HCT116 (cell line): ENCODE measurements around the gene BUB3. TPM values are rescaled to one million over a fixed set of nuclear protein-coding genes. Genes with fewer than 3 reads are reported as not detected.

Experiments used
- ATAC-seq: fragments of 200-7000 bp; cut with Tn5 transposase; 2 replicates; pipeline ENCODE4 v1.9.1; 2020; ENCODE audit warnings: mild to moderate bottlenecking, moderate library complexity
- BruUV-seq: library from RNA; stranded (reverse); fragments of 400-500 nt; replicated peaks from 2 replicates; lab custom pipeline; 2021; lab: Mats Ljungman, UMichigan
- CTCF ChIA-PET: fragments of 300-600 bp; sonication (Branson Sonifier 250); formaldehyde crosslinking; loops from one replicate; lab custom pipeline; 2021; ENCODE audit warnings: antibody characterized with exemption; lab: Charles Lee
- POLR2A ChIA-PET: fragments of 300-600, 350-600 bp; sonication (Branson Sonifier 250); formaldehyde crosslinking; loops from one replicate; lab custom pipeline; 2021; ENCODE audit warnings: antibody characterized with exemption; lab: Charles Lee
- RAD21 ChIA-PET, 2 experiments: fragments of 300-600 bp; sonication (Branson Sonifier 250); formaldehyde crosslinking; loops; one replicate each; lab custom pipeline; 2023; ENCODE audit warnings: low total read pairs in 2 of 2; ENCODE audit not compliant: uncharacterized antibody in 2 of 2, unreplicated experiment in 2 of 2, low non-redundant PET in 1 of 2; lab: Charles Lee
- DNase-seq: peaks from one replicate; pipeline ENCODE4 v3.0.0-alpha.2; 2010; ENCODE audit warnings: low read depth, low spot score
- H2AFZ ChIP-seq: fragments of 200-600 bp; shearing (Covaris generic), sonication (generic); 2 replicates; pipeline ENCODE4 v1.6.1; 2017; ENCODE audit warnings: low read depth, mixed run types, mixed read lengths, antibody characterized with exemption, low read length; ENCODE audit not compliant: poor library complexity, severe bottlenecking
- H3K27ac ChIP-seq: 2 replicates; pipeline ENCODE4 v1.5.1; 2012; ENCODE audit warnings: low read depth, low read length
- H3K27me3 ChIP-seq: fragments of 200-600 bp; sonication (generic); 2 replicates; pipeline ENCODE4 v1.6.1; 2016; ENCODE audit warnings: mixed run types, low read length, mixed read lengths; ENCODE audit not compliant: insufficient read depth
- H3K36me3 ChIP-seq, 2 experiments: fragments of 200-500 bp in 1 of 2; fragments of 200-600 bp in 1 of 2; sonication (Bioruptor generic) in 1 of 2; sonication (generic) in 1 of 2; 2 replicates each; pipeline versions ENCODE4 v1.5.1 to v1.6.1; 2014 to 2016; ENCODE audit warnings: low read length in 2 of 2, inconsistent platforms in 1 of 2, mixed read lengths in 1 of 2, mixed run types in 1 of 2; ENCODE audit not compliant: insufficient read depth in 2 of 2, control insufficient read depth in 1 of 2
- H3K4me1 ChIP-seq, 2 experiments: fragments of 200-600 bp in 1 of 2; sonication (generic) in 1 of 2; 2 replicates each; pipeline versions ENCODE4 v1.5.1 to v1.6.1; 2012 to 2017; ENCODE audit warnings: low read length in 2 of 2, inconsistent platforms in 1 of 2, mild to moderate bottlenecking in 1 of 2, mixed read lengths in 1 of 2, mixed run types in 1 of 2, moderate library complexity in 1 of 2; ENCODE audit not compliant: insufficient read depth in 2 of 2, control insufficient read depth in 1 of 2
- H3K4me2 ChIP-seq: fragments of 200-600 bp; sonication (generic); 2 replicates; pipeline ENCODE4 v1.6.1; 2017; ENCODE audit warnings: mixed run types, low read length, mixed read lengths
- H3K4me3 ChIP-seq, 2 experiments: fragments of 200-600 bp in 1 of 2; sonication (generic) in 1 of 2; replicated peaks in 1 of 2; 2 replicates each; pipeline ENCODE4 v1.5.1; 2011 to 2016; ENCODE audit warnings: low read length in 2 of 2, control low read depth in 1 of 2, low read depth in 1 of 2, mild to moderate bottlenecking in 1 of 2, mixed read lengths in 1 of 2, mixed run types in 1 of 2
- H3K79me2 ChIP-seq: fragments of 200-600 bp; sonication (generic); 2 replicates; pipeline ENCODE4 v1.6.1; 2017; ENCODE audit warnings: mild to moderate bottlenecking, mixed run types, low read length, moderate library complexity, mixed read lengths; ENCODE audit not compliant: insufficient read depth
- H3K9ac ChIP-seq: fragments of 200-600 bp; sonication (generic); 2 replicates; pipeline ENCODE4 v1.6.1; 2016; ENCODE audit warnings: low read length, mixed read lengths
- H3K9me2 ChIP-seq: fragments of 200-600 bp; sonication (generic), shearing (Covaris generic); 2 replicates; pipeline ENCODE4 v1.6.1; 2017; ENCODE audit warnings: mixed run types, mild to moderate bottlenecking, moderate library complexity; ENCODE audit not compliant: insufficient read depth
- H3K9me3 ChIP-seq, 2 experiments: fragments of 200-500 bp in 1 of 2; fragments of 200-600 bp in 1 of 2; sonication (Bioruptor generic) in 1 of 2; sonication (generic) in 1 of 2; 2 replicates each; pipeline ENCODE4 v1.6.1; 2014 to 2017; ENCODE audit warnings: low read length in 2 of 2, mixed read lengths in 2 of 2, inconsistent platforms in 1 of 2, low read depth in 1 of 2, mild to moderate bottlenecking in 1 of 2, mixed run types in 1 of 2, moderate library complexity in 1 of 2; ENCODE audit not compliant: control insufficient read depth in 1 of 2, insufficient read depth in 1 of 2
- H4K20me1 ChIP-seq: fragments of 200-600 bp; sonication (generic), shearing (Covaris generic); 2 replicates; pipeline ENCODE4 v1.6.1; 2017; ENCODE audit warnings: mixed run types, mild to moderate bottlenecking, moderate library complexity; ENCODE audit not compliant: insufficient read depth
- EGR1 ChIP-seq: IDR thresholded peaks from 2 replicates; pipeline ENCODE4 v1.6.1; 2012; ENCODE audit warnings: low read depth
- FOSL1 ChIP-seq: IDR thresholded peaks from 2 replicates; pipeline ENCODE4 v1.6.1; 2012; ENCODE audit warnings: low read depth
- POLR2AphosphoS5 ChIP-seq: IDR thresholded peaks from 2 replicates; pipeline ENCODE4 v1.6.1; 2011; ENCODE audit warnings: mild to moderate bottlenecking, low read depth, low read length, moderate library complexity
- SP1 ChIP-seq: IDR thresholded peaks from 2 replicates; pipeline ENCODE4 v1.6.1; 2012; ENCODE audit warnings: low read depth
- ZNF274 ChIP-seq: fragments of 200-500 bp; sonication (Bioruptor generic); IDR thresholded peaks from 2 replicates; pipeline ENCODE4 v1.6.1; 2014; ENCODE audit warnings: mild to moderate bottlenecking, low read depth, low read length, inconsistent platforms
- intact Hi-C: fragments of 100-400 bp; cut with micrococcal nuclease; formaldehyde crosslinking; loops from 2 replicates; pipeline ENCODE4 v1.10.0; 2022
- total RNA-seq: library from RNA; stranded (reverse); gene quantifications from one replicate; pipeline ENCODE4 v1.2.1, GENCODE V29; 2021; ENCODE audit not compliant: unreplicated experiment
- TF ChIP-seq, protein P1 (sequence below): IDR thresholded peaks from 2 replicates; pipeline ENCODE4 v1.6.1; 2012; ENCODE audit warnings: low read depth
- TF ChIP-seq, protein P2 (sequence below): IDR thresholded peaks from 2 replicates; pipeline ENCODE4 v1.6.1; 2012
- TF ChIP-seq, protein P3 (sequence below): IDR thresholded peaks from 2 replicates; pipeline ENCODE4 v1.6.1; 2011; ENCODE audit warnings: mild to moderate bottlenecking, low read length, moderate library complexity; ENCODE audit not compliant: insufficient replicate concordance; ENCODE audit errors: extremely low read depth

Gene BUB3
- total RNA-seq, 1 experiment from 2014 or later = 271 TPM

- peaks cover 5 to 8% of the 10 kb centered on the region in 2 experiments; a peak in 1 of 4 replicates for H3K4me1 ChIP-seq
- no peak overlapping the region for H3K9ac ChIP-seq
- no peak overlapping the region for H3K27ac ChIP-seq
- H3K9me3 ChIP-seq = no peaks in the 10 kb centered on the region
- RAD21 ChIA-PET = no interaction called here
- CTCF ChIA-PET = no interaction called here
- ATAC-seq (no peak), DNase-seq (no peak)
- H2AFZ ChIP-seq = no peak overlapping the region
- no peak overlapping the region for H3K4me3 ChIP-seq
- no peaks in the 10 kb centered on the region for H3K36me3 ChIP-seq
- no TSS peak for BruUV-seq
- TF ChIP-seq EGR1 = no peak
- no peak for TF ChIP-seq SP1
- TF ChIP-seq ZNF274 = no peak
- no peak for TF ChIP-seq POLR2AphosphoS5
- TF ChIP-seq, protein P1, sequence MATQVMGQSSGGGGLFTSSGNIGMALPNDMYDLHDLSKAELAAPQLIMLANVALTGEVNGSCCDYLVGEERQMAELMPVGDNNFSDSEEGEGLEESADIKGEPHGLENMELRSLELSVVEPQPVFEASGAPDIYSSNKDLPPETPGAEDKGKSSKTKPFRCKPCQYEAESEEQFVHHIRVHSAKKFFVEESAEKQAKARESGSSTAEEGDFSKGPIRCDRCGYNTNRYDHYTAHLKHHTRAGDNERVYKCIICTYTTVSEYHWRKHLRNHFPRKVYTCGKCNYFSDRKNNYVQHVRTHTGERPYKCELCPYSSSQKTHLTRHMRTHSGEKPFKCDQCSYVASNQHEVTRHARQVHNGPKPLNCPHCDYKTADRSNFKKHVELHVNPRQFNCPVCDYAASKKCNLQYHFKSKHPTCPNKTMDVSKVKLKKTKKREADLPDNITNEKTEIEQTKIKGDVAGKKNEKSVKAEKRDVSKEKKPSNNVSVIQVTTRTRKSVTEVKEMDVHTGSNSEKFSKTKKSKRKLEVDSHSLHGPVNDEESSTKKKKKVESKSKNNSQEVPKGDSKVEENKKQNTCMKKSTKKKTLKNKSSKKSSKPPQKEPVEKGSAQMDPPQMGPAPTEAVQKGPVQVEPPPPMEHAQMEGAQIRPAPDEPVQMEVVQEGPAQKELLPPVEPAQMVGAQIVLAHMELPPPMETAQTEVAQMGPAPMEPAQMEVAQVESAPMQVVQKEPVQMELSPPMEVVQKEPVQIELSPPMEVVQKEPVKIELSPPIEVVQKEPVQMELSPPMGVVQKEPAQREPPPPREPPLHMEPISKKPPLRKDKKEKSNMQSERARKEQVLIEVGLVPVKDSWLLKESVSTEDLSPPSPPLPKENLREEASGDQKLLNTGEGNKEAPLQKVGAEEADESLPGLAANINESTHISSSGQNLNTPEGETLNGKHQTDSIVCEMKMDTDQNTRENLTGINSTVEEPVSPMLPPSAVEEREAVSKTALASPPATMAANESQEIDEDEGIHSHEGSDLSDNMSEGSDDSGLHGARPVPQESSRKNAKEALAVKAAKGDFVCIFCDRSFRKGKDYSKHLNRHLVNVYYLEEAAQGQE = no peak
- TF ChIP-seq, protein P2, sequence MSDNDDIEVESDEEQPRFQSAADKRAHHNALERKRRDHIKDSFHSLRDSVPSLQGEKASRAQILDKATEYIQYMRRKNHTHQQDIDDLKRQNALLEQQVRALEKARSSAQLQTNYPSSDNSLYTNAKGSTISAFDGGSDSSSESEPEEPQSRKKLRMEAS = no peak
- TF ChIP-seq FOSL1 = no peak
- TF ChIP-seq, protein P3, sequence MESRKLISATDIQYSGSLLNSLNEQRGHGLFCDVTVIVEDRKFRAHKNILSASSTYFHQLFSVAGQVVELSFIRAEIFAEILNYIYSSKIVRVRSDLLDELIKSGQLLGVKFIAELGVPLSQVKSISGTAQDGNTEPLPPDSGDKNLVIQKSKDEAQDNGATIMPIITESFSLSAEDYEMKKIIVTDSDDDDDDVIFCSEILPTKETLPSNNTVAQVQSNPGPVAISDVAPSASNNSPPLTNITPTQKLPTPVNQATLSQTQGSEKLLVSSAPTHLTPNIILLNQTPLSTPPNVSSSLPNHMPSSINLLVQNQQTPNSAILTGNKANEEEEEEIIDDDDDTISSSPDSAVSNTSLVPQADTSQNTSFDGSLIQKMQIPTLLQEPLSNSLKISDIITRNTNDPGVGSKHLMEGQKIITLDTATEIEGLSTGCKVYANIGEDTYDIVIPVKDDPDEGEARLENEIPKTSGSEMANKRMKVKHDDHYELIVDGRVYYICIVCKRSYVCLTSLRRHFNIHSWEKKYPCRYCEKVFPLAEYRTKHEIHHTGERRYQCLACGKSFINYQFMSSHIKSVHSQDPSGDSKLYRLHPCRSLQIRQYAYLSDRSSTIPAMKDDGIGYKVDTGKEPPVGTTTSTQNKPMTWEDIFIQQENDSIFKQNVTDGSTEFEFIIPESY = no peak
- intact Hi-C loops = no loop called here
- H3K79me2 ChIP-seq = no peaks in the 10 kb centered on the region
- no peak overlapping the region for H3K4me2 ChIP-seq
- no peaks in the 10 kb centered on the region for H4K20me1 ChIP-seq
- POLR2A ChIA-PET = no interaction called here
- H3K27me3 ChIP-seq = no peaks in the 10 kb centered on the region
- no peaks in the 10 kb centered on the region for H3K9me2 ChIP-seq
Measured at GRCh38 chr10:123140983-123141390, 13.2 kb upstream of the BUB3 start.
